ENCODE data around the gene TNFRSF25.

DNA sequence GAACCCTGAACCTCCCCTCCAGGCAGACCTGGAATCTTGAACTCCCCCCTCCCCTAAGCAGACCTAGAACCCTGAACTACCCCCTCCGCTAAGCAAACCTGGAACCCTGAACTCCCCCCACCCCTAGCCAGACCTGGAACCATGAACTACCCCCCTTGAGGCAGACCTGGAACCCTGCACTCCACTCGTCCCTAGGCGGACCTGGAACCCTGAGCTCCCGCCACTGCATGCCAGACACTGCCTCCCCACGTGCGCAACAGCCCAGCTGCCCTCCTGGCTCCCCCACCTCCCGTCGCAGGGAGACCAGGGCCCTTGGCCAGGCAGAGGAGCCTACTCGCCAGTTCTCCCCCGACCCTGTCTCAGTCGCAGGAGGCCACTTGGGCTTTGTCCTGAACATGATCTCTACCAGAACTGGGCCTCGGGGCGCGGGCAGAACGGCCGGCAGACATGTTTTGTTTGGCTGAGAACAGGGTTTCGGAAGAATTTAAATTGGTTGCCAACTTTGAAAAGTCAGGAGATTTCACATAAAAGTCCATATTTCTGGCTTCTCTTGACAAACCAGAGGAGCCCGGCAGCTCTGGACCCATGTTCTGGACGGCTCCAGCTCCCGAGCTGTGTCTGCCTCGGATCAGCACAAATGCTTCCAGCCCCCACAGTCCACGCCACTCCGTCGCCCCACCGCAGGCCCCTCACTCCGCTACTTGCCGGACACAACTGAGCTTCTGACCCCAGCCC is 34.7 kb upstream of the TNFRSF25 start:
- TF ChIP-seq CTCF (IDR thresholded peaks at IDR 0.05): no peak
- TF ChIP-seq POLR2AphosphoS5 (IDR thresholded peaks at IDR 0.05): no peak
- TF ChIP-seq EP300 (IDR thresholded peaks at IDR 0.05): no peak
- no peak for TF ChIP-seq POLR2A (IDR thresholded peaks at IDR 0.05)
